Measurements from ENCODE around the gene SYCN.
"Not testable (repeated sequence)": the region's sequence is repeated elsewhere in the genome, so short reads cannot be mapped to it uniquely, and the experiment has no call there.

The SYCN gene

DNA sequence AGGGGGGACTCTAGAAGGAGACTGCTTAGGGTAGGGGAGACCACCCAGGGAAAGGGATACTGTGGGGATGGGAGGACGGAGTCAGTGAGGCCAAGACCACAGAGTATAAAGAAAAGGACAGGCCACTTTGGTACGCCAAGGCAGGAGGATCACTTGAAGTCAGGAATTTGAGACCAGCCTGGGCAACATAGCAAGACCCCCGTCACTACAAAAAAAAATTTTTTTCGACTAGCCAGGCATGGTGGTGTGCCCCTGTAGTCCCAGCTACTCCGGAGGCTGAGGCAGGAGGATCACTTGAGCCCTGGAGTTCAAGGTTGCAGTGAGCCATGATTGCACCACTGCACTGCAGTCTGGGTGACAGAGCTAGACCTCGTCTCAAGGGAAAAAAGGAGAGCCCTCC, 34.1 kb upstream of the SYCN start:
- peaks cover 17% of the 10 kb centered on the region for H3K27me3 Mint-ChIP-seq
- no peak for DNase-seq
- H3K27ac Mint-ChIP-seq = no peak overlapping the region
- H3K4me1 Mint-ChIP-seq = peaks cover 24% of the 10 kb centered on the region
- H3K36me3 Mint-ChIP-seq = no peaks in the 10 kb centered on the region
- CTCF ChIA-PET = no interaction called here
- H3K9me3 Mint-ChIP-seq = no peaks in the 10 kb centered on the region
- H3K4me3 Mint-ChIP-seq = peak overlapping the region; percentile 45

DNA sequence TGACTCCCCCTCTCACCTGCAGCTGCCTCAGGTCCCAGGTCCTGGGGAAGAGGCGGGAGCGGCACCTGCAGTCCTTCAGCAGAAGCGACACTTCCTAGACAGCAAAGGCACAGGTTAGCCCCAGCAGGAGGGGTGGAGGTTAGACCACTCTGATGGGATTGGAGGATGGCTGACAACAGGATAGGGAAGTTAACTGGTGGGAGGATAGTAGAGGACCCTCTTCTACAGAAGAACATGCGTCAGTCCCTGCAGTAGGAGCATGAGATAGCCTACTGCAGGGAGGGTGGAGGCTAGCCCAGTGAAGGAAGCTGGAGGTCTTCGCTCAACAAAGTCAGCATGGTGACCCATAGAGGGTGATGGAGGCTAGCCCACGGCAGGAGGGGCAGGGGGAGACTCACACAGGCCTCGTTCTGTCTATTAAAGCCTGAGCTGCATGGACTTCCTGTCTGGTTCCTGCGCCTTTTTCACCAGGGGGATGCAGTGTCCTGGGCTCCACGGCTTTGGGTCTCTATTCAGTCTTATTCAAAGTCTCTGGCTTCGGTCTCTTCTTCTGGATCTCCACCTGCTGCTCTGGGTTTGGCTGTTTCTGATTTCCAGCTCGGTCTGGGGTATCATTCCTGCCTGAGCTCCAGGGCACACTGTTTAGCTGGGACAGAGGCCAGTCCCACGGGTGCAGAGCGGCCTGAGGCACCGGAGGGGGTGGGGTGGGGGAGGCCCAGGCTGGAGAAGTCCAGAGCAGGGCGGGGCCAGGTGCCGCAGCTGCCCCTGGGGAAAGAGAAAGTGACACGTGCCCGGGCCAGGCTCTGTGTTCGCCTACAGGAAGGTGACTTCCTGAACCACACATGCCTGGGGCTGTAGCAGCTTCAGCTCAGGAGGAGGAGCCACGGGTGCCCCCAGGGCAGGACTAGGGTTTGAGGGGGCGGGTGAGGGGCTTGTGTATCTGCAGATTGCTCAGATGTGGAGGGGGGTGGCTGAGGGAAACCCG, 33.4 kb upstream of the SYCN start:
- Mint-ChIP-seq H3K36me3 (no peaks in the 10 kb centered on the region), H3K9me3 (no peaks in the 10 kb centered on the region), H3K4me1 (peaks cover 24% of the 10 kb centered on the region), H3K27ac (peak overlapping the region; percentile 76), H3K4me3 (peak overlapping the region; percentile 45), H3K27me3 (peaks cover 19% of the 10 kb centered on the region)
- DNase-seq = peak; percentile 72
- CTCF ChIA-PET = interaction anchor here (0.9 kb wide), 1 partner anchor 25 kb away, joined by 3 read pairs; no protein-coding TSS in a partner anchor

DNA sequence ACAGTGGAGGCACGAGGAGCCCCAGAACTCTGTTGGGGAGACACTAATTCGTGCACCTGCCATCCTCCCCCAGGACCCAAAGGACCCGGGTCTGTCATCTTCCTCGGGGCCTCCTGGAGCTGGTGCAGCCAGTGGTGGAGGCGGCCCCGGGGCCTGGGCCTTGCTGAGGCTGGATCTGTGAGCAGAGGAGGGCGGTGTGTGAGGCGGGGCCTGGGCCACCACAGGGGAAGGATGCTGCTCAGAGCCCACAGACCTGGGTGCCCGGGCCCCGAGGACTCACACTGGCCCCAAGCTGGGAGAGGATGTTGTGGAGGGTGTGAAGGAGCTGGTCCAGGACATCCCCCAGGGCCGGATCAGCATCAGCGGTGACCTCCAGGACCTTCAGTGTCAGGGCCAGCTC, 32.5 kb upstream of the SYCN start:
- CTCF ChIA-PET = interaction anchor here (0.6 to 0.9 kb wide), 2 partner anchors 24 to 199 kb away, joined by 3 read pairs; no protein-coding TSS in a partner anchor
- H3K27me3 Mint-ChIP-seq = peaks cover 19% of the 10 kb centered on the region
- peak; percentile 38 for DNase-seq
- H3K4me3 Mint-ChIP-seq = no peak overlapping the region
- H3K9me3 Mint-ChIP-seq = no peaks in the 10 kb centered on the region
- no peak overlapping the region for H3K27ac Mint-ChIP-seq
- peaks cover 24% of the 10 kb centered on the region for H3K4me1 Mint-ChIP-seq
- no peaks in the 10 kb centered on the region for H3K36me3 Mint-ChIP-seq

DNA sequence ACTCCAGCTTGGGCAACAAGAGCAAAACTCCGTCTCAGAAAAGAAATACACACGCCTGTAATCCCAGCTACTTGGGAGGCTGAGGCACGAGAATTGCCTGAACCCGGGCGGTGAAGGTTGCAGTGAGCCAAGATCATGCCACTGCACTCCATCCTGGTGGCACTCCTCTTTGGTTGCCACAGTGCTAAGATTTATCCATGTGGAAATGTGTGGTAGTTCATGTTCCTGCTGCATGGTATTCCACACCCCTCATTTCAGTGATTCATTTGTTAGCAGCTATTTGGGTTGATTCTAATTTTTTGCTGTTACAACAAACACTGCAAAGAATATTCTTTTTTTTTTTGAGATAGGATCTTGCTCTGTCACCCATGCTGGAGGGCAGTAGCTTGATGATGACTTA, 28.6 kb upstream of the SYCN start:
- Mint-ChIP-seq H3K4me1 (peaks cover 16% of the 10 kb centered on the region), H3K9me3 (no peaks in the 10 kb centered on the region), H3K36me3 (no peaks in the 10 kb centered on the region), H3K27ac (no peak overlapping the region), H3K4me3 (no peak overlapping the region), H3K27me3 (peaks cover 17% of the 10 kb centered on the region)
- CTCF ChIA-PET = interaction anchor here (0.9 kb wide), 1 partner anchor 45 kb away, joined by 3 read pairs; no protein-coding TSS in a partner anchor
- no peak for DNase-seq

DNA sequence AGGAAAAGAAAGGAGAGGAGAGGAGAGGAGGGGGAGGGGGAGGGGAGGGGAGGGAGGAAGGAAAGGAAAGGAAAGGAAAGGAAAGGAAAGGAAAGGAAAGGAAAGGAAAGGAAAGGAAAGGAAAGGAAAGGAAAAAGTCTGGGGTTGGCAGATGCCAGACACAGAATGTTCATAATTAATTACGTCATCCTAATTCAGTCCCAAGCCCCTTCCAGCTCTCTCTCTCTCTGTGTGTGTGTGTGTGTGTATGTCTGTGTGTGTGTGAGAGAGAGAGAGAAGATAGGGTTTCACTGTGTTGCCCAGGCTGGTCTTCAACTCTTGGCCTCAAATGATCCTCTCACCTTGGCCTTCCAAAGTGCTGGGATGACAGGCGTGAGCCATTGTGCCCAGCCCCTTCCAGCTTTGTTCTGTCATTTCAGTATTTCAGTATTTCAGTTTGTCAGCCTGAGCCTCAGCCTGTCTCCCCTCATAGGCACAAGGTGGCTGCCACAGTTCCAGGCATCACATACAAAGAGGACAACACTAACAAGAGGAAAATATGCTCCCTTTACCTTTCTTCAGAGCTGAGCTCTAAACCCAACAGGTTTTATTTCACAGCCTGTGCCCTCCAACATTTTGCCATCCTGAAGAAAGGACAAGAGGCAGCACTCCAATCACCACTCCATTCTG, 26.2 kb upstream of the SYCN start:
- Mint-ChIP-seq H3K9me3 (no peaks in the 10 kb centered on the region), H3K27ac (no peak overlapping the region), H3K4me3 (no peak overlapping the region), H3K27me3 (peaks cover 19% of the 10 kb centered on the region), H3K36me3 (no peaks in the 10 kb centered on the region), H3K4me1 (no peaks in the 10 kb centered on the region)
- no peak for DNase-seq
- CTCF ChIA-PET = interaction anchor here (0.6 to 1.8 kb wide), 2 partner anchors 8 to 10 kb away, joined by 3 to 4 read pairs; no protein-coding TSS in a partner anchor

DNA sequence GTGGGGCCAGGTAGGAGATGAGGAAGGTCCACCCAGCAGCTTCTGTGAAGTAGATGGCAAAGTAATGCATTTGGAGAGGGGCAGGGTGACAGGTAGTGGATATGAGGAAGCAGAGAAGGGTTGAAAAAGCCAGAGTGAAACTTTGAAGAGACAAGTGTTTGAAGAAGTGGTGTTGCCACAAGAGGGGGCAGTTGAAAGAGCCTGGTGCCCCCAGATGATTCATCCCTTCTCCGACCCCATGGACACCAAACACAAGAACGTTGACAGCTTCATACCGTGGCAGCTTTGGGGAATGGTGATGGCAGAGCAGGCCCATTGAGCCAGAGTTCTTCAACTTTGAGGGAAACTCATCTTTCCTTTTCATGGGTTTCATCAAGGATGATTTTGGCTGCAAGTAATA, 20.8 kb upstream of the SYCN start:
- Mint-ChIP-seq H3K36me3 (no peaks in the 10 kb centered on the region), H3K4me3 (no peak overlapping the region), H3K27ac (no peak overlapping the region), H3K9me3 (no peaks in the 10 kb centered on the region), H3K27me3 (peaks cover 46% of the 10 kb centered on the region), H3K4me1 (no peaks in the 10 kb centered on the region)
- DNase-seq = no peak
- CTCF ChIA-PET = interaction anchor here (1.2 kb wide), 1 partner anchor 104 kb away, joined by 3 read pairs; no protein-coding TSS in a partner anchor

DNA sequence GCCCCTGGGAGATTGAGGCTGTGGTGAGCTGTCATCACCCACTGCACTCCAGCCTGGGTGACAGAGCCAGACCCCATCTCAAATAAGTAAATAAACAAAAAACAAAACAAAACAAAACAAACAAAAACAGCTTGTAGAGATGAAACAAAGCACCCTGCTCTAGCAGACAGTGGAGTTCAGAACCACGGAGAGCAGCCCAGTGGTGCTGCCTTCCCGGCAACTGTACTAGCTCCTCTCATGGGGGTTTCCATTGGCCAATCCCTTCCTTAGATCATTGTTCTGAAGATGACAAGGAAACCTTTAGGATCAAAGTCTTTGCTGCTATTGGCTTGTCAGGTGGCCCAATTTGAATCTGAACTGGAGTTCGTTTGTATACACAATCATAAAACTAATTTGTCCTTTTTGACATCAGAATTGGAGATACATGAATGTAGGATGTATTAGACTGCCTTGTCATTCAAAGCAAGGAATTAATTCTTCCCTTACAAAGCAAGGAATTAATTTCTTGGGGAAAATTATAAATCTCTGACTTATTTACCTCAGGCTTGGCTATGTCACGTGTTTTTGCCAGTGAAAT, 19.7 kb upstream of the SYCN start:
- Mint-ChIP-seq H3K9me3 (no peaks in the 10 kb centered on the region), H3K4me1 (no peaks in the 10 kb centered on the region), H3K27me3 (peaks cover 45% of the 10 kb centered on the region), H3K4me3 (no peak overlapping the region), H3K36me3 (no peaks in the 10 kb centered on the region), H3K27ac (no peak overlapping the region)
- DNase-seq = peak; percentile 60
- CTCF ChIA-PET = interaction anchor here (1.2 kb wide), 1 partner anchor 105 kb away, joined by 3 read pairs; no protein-coding TSS in a partner anchor

DNA sequence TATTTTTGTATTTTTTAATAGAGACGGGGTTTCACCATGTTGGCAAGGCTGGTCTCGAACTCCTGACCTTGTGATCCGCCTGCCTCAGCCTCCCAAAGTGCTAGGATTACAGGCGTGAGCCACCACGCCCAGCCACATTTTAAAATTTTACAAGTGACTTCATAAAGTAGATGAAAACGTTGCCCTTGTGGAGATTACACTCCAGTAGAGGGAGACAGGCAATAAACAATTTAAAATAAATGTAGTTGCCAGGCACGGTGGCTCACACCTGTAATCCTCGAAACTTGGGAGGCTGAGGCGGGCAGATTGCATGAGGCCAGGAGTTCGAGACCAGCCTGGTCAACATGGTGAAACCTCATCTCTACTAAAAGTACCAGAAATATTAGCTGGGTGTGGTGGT, 15.0 kb upstream of the SYCN start:
- H3K27ac Mint-ChIP-seq, CTCF ChIA-PET, H3K4me3 Mint-ChIP-seq, H3K36me3 Mint-ChIP-seq, DNase-seq, H3K4me1 Mint-ChIP-seq, H3K9me3 Mint-ChIP-seq: not testable (repeated sequence)
- peaks cover 61% of the 10 kb centered on the region for H3K27me3 Mint-ChIP-seq

DNA sequence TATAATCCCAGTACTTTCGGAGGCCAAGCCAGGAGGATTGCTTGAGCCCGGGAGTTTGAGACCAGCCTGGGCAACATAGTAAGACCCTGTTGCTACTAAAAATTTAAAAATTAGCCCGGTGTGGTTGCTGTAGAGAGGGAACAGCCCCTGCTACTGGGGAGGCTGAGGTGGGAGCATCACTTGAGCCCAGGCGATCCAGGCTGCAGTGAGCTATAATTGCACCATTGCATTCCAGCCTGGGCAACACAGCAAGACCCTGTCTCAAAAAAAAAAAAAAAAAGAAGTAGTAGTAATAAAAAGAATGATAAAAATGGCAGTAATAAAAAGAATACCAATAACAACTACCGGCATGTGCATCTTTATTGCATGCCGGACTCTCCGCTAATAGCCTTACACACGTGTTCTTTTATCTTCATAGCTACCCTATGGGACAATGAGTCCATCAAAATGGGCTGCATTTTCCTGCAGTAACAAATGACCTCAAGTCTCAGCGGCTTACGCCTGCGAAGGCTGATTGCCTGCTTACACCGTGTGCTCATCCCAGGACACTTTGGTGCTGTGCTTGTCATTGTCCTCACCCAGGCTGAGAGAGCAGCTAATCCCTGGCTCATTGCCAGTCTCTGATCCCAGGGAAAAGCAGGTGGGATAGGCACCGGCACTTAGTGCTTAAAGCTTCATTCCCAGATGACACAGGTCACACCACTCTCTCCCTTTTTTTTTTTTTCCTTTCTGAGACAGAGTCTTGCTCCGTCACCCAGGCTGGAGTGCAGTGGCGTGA, 14.4 kb upstream of the SYCN start:
- Mint-ChIP-seq H3K27ac (no peak overlapping the region), H3K4me1 (no peaks in the 10 kb centered on the region), H3K36me3 (no peaks in the 10 kb centered on the region), H3K4me3 (no peak overlapping the region), H3K9me3 (no peaks in the 10 kb centered on the region), H3K27me3 (peaks cover 62% of the 10 kb centered on the region)
- DNase-seq = no peak
- CTCF ChIA-PET = interaction anchor here (0.6 kb wide), 1 partner anchor 118 kb away, joined by 4 read pairs; no protein-coding TSS in a partner anchor

DNA sequence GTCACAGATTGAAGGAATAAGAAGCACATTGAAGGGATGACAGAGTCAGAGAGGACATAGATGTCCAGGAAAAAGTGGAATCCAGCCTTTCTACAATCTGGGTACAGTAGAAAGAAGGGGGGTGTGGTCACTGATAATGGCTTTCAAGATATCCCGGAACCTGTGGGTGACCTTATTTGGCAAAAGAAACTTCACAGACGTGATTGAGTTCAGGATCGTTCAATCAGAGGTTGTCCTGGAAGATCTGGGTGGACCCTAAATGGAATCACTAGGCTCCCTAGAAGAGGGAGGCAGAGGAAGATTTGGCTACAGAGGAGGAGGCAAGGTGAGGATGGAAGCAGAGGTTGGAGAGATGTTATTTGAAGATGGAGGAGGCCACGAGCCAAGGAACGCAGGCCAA, 13.0 kb upstream of the SYCN start:
- Mint-ChIP-seq H3K36me3 (no peaks in the 10 kb centered on the region), H3K27me3 (peaks cover 58% of the 10 kb centered on the region), H3K4me1 (no peaks in the 10 kb centered on the region), H3K9me3 (no peaks in the 10 kb centered on the region), H3K4me3 (no peak overlapping the region), H3K27ac (no peak overlapping the region)
- CTCF ChIA-PET = no interaction called here
- DNase-seq = no peak

DNA sequence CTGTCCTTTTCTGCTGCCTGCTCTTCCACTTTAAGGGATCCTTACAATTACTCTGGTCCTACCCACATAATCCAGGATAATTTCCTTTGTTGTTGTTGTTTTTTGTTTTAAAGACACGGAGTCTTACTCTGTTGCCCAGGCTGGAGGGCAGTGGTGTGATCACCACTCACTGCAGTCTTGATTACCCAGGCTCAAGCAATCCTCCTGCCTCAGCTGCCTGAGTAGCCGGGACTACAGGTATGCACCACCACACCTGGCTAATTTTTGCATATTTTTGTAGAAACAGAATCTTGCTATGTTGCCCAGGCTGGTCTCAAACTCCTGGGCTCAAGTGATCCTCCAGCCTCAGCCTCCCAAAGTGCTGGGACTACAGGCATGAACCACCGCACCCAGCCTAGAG, 11.3 kb upstream of the SYCN start:
- CTCF ChIA-PET = interaction anchor here (1.5 kb wide), 1 partner anchor 105 kb away, joined by 5 read pairs; no protein-coding TSS in a partner anchor
- not testable (repeated sequence) for H3K27ac Mint-ChIP-seq, H3K4me1 Mint-ChIP-seq, H3K36me3 Mint-ChIP-seq, DNase-seq, H3K9me3 Mint-ChIP-seq, H3K4me3 Mint-ChIP-seq
- peaks cover 49% of the 10 kb centered on the region for H3K27me3 Mint-ChIP-seq

DNA sequence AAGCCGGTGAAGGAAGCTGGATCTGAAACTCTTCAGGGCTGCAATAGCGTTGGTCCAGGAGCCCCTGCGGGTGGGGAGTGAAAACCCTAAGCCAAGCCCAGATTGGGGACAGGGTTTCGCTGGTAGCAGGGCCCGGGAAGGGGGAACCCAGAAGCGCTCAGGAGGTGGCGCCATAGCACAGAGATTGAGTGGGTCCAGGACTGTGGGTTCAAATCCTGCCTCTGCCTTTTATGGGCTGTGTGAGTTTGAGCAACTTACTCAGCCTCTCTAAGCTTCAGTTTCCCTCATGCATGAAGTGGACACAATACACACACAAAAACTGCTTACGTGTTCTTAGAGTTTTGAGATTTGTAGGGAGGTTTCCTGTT, 8.3 kb upstream of the SYCN start:
- Mint-ChIP-seq H3K4me3 (no peak overlapping the region), H3K4me1 (no peaks in the 10 kb centered on the region), H3K9me3 (no peaks in the 10 kb centered on the region), H3K36me3 (no peaks in the 10 kb centered on the region), H3K27me3 (peaks cover 42% of the 10 kb centered on the region), H3K27ac (no peak overlapping the region)
- peak; percentile 79 for DNase-seq
- CTCF ChIA-PET = interaction anchor here (0.6 to 2.4 kb wide), 5 partner anchors 25 to 229 kb away, joined by 3 to 8 read pairs (median 3); partner anchors contain the start of gene PLEKHG2

DNA sequence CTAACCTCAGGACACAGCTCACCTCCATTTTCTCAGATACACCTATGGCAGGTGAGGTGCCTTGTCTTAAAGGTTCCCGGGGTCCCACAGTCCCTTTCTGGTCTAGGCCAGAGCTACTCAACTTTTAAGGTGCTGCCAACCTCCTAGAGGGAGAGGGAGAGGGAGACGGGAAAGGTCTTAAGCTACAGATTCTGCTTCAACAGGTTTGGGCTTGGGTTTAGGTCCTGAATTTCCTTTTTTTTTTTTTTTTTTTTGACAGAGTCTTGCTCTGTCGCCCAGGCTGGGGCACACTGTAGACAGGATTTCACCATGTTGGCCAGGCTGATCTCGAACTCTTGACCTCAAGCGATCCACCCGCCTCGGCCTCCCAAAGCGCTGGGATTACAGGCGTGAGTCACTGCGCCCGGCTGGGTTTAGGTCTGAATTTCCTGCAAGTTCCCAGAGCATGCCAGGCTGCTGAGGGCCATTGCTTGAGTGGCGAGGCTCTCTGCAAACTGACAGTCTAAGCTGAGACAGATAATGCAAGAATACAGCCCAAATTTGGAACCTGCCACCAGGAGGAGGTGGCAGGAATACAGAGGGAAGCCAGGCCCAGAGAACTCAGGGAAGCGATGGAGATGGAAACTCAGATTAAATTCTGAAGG, 7.8 kb upstream of the SYCN start:
- no peaks in the 10 kb centered on the region for H3K4me1 Mint-ChIP-seq
- H3K4me3 Mint-ChIP-seq = no peak overlapping the region
- H3K27me3 Mint-ChIP-seq = peaks cover 38% of the 10 kb centered on the region
- DNase-seq = no peak
- no peaks in the 10 kb centered on the region for H3K9me3 Mint-ChIP-seq
- H3K36me3 Mint-ChIP-seq = no peaks in the 10 kb centered on the region
- CTCF ChIA-PET = interaction anchor here (2.0 to 2.4 kb wide), 2 partner anchors 118 to 200 kb away, joined by 8 read pairs; partner anchors contain the start of gene PLEKHG2
- H3K27ac Mint-ChIP-seq = no peak overlapping the region

All from activated naive CD4-positive, alpha-beta T cell treated with anti-CD3 and anti-CD28 coated beads, Interleukin-2, amount 10 ng/mL, durations not matched to agents 7 days and 5 days (primary cell).